Fibroblast of lung (primary cell): ENCODE measurements around the gene DKK2. TPM values are rescaled to one million over a fixed set of nuclear protein-coding genes. Genes with fewer than 3 reads are reported as not detected.

Source experiments
- DNase-seq, 2 donors: peaks; one replicate each; pipeline versions ENCODE4 v3.0.0 to v3.0.0-alpha.2; 2010; ENCODE audit warnings: low read depth in 2 of 2
- H2AFZ ChIP-seq: 2 replicates; pipeline ENCODE4 v1.5.1; 2012; ENCODE audit warnings: low read length, control low read depth, inconsistent platforms
- H3K27ac ChIP-seq: 2 replicates; pipeline ENCODE4 v1.5.1; 2011; ENCODE audit warnings: low read length, control low read depth; ENCODE audit not compliant: insufficient read depth
- H3K27me3 ChIP-seq: 2 replicates; pipeline ENCODE4 v1.5.1; 2011; ENCODE audit warnings: mild to moderate bottlenecking, low read length; ENCODE audit not compliant: control insufficient read depth, insufficient read depth
- H3K36me3 ChIP-seq: 2 replicates; pipeline ENCODE4 v1.5.1; 2011; ENCODE audit warnings: low read length; ENCODE audit not compliant: control insufficient read depth, insufficient read depth
- H3K4me1 ChIP-seq: 2 replicates; pipeline ENCODE4 v1.5.1; 2011; ENCODE audit warnings: low read length; ENCODE audit not compliant: control insufficient read depth, insufficient read depth; ENCODE audit errors: extremely low read depth
- H3K4me2 ChIP-seq: 2 replicates; pipeline ENCODE4 v1.5.1; 2011; ENCODE audit warnings: low read length, control low read depth; ENCODE audit not compliant: insufficient read depth; ENCODE audit errors: extremely low read depth
- H3K4me3 ChIP-seq, 4 experiments: fragments of 200-600 bp in 1 of 4; sonication (generic) in 1 of 4; replicated peaks in 1 of 4; 2 replicates each; pipeline ENCODE4 v1.5.1; 2011 to 2016; ENCODE audit warnings: low read length in 4 of 4, low read depth in 3 of 4, mild to moderate bottlenecking in 3 of 4, control low read depth in 2 of 4, inconsistent platforms in 1 of 4, mixed read lengths in 1 of 4; ENCODE audit not compliant: insufficient read depth in 1 of 4; ENCODE audit errors: control extremely low read depth in 1 of 4
- H3K79me2 ChIP-seq: 2 replicates; pipeline ENCODE4 v1.5.1; 2012; ENCODE audit warnings: mild to moderate bottlenecking, low read length, inconsistent platforms; ENCODE audit not compliant: control insufficient read depth, insufficient read depth
- H3K9ac ChIP-seq: 2 replicates; pipeline ENCODE4 v1.5.1; 2011; ENCODE audit warnings: mild to moderate bottlenecking, low read length, control low read depth; ENCODE audit not compliant: insufficient read depth
- H3K9me3 ChIP-seq: 2 replicates; pipeline ENCODE4 v1.5.1; 2012; ENCODE audit warnings: low read depth, low read length; ENCODE audit not compliant: control insufficient read depth, insufficient read depth
- H4K20me1 ChIP-seq: 2 replicates; pipeline ENCODE4 v1.5.1; 2011; ENCODE audit warnings: low read length; ENCODE audit not compliant: control insufficient read depth, insufficient read depth; ENCODE audit errors: extremely low read depth
- CTCF ChIP-seq, 2 donors: IDR thresholded peaks in 1 of 2; conservative IDR thresholded peaks in 1 of 2; 1 replicate in 1 of 2; 2 replicates in 1 of 2; pipeline ENCODE4 v1.5.1; 2011 to 2012; ENCODE audit warnings: low read length in 2 of 2, control low read depth in 1 of 2, inconsistent platforms in 1 of 2, low read depth in 1 of 2, mild to moderate bottlenecking in 1 of 2
- EZH2 ChIP-seq: IDR thresholded peaks from 2 replicates; pipeline ENCODE4 v1.5.1; 2012; ENCODE audit warnings: low read length, control low read depth, mild to moderate bottlenecking; ENCODE audit errors: missing control alignments
- polyA plus RNA-seq, 2 donors: library from polyadenylated mRNA; depleted of rRNA in 1 of 2; stranded (reverse) in 1 of 2; unstranded in 1 of 2; fragments of >200 nt; gene quantifications; 2 replicates each; pipeline ENCODE4 v1.2.1, GENCODE V29; 2011 to 2012; ENCODE audit warnings: missing spikeins in 1 of 2
- total RNA-seq: library from RNA; depleted of rRNA; stranded (reverse); fragments of >200 nt; gene quantifications from 2 replicates; pipeline ENCODE4 v1.2.1, GENCODE V29; 2014

The DKK2 gene
- total and polyA plus RNA-seq, 2 donors (not counting 1 experiment from before 2014, with no cell fraction given) = 0.48 to 1.2 TPM

DNA sequence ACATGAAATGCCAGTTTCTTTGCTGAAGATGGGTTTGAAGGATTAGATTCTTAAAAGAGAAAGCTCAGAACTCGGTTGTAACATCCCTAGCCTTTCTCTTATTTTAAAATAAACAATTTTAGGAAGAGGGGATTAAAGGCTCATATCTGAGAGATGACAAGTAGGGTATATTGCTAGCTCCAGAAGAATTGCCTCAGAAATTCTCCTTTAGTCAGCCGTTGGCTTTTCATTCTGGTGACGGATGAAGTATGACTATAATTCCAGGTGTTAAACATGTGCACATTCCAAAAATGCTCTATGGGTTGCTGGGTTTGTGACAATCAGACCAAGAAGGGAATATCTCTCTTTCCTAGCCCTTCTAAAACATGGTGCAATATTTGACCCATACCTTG is 17.8 kb downstream of the DKK2 start:
- TF ChIP-seq EZH2 = no peak
- no peak for TF ChIP-seq CTCF (conservative IDR thresholded peaks at IDR 0.05 in 1 of 2, IDR thresholded peaks at IDR 0.05 in 1 of 2; ENCODE audit: low read depth in 1 of 2, low read length in 2 of 2)
- Histone ChIP-seq H3K36me3 (no peaks in the 10 kb centered on the region), H3K27me3 (no peaks in the 10 kb centered on the region), H4K20me1 (no peaks in the 10 kb centered on the region), H2AFZ (no peak overlapping the region), H3K4me2 (no peak overlapping the region), H3K27ac (no peak overlapping the region), H3K9me3 (no peaks in the 10 kb centered on the region), H3K79me2 (no peaks in the 10 kb centered on the region), H3K4me3 (no peak overlapping the region), H3K4me1 (no peaks in the 10 kb centered on the region), H3K9ac (no peak overlapping the region)
- DNase-seq = no peak

DNA sequence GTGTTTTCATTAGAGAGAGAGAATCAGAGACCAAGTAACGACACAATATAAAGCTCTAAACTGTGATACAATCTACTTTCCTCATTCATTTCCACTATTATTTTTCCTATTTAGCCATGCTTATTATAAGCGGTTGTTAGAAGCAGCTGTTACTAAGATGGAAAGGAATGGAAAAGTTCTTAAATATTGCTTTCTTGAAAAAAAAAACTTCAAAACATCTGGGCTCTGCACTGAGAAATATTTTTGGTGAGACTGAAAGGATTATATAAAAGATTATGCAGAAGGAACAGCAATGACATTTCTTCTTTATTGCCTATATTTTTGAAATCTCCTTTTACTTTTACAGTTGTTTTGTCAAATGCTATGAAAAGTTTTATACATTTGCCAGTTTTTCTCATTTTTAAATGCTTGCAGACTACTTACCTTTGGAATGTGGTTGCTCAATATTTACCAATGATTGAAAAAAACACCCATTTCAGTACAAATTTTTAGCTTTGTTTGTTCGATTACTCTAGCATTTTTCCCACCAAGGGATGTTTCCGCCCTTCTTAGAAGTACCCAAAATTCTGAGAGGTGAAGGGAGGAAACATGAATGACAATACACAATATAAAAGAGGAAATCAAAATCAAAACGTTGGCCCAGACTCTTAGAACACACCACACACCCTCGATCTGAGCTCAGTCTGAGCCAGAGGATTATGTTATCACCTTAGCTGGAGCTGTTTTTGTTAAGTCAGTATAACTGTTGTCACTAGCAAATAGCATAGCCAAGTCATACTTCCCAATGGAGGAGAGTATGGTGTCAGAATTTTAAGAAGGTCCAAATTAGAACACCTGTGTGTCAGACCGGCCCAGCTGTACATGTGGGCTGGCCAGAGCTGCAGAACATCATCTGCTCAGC is 18.4 kb downstream of the DKK2 start:
- no peak overlapping the region for H3K9ac ChIP-seq
- no peak overlapping the region for H2AFZ ChIP-seq
- H3K27ac ChIP-seq = no peak overlapping the region
- H3K4me2 ChIP-seq = no peak overlapping the region
- H3K79me2 ChIP-seq = no peaks in the 10 kb centered on the region
- H4K20me1 ChIP-seq = no peaks in the 10 kb centered on the region
- no peaks in the 10 kb centered on the region for H3K27me3 ChIP-seq
- DNase-seq = no peak
- H3K4me1 ChIP-seq = no peaks in the 10 kb centered on the region
- no peaks in the 10 kb centered on the region for H3K36me3 ChIP-seq
- no peaks in the 10 kb centered on the region for H3K9me3 ChIP-seq
- no peak for TF ChIP-seq CTCF (conservative IDR thresholded peaks at IDR 0.05 in 1 of 2, IDR thresholded peaks at IDR 0.05 in 1 of 2; ENCODE audit: low read depth in 1 of 2, low read length in 2 of 2)
- no peak overlapping the region for H3K4me3 ChIP-seq

DNA sequence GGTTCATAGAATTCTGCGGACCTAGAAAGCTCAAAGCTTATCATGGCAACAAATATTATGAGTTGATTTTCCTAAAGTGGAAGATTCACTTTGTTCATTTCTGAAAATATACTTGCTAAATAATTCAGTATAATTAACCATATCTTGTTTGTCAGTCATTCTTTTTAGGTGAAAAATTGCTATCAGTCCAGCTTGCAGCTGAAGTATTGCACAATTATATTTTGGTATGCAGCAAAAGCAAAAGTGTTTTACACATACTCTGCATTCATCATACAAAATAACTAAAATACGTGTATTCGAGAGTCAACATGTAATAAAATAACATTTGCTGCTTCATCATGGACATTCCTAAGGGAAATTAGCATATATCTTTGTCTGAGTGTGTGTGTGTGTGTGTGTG is 24.8 kb downstream of the DKK2 start:
- no peak for DNase-seq
- H3K27me3 ChIP-seq = no peaks in the 10 kb centered on the region

More for the DNA sequence above, 24.8 kb downstream of the DKK2 start:
- H4K20me1 ChIP-seq = no peaks in the 10 kb centered on the region
- no peaks in the 10 kb centered on the region for H3K9me3 ChIP-seq
- H3K4me3 ChIP-seq = no peak overlapping the region
- no peak for TF ChIP-seq EZH2
- no peak overlapping the region for H3K27ac ChIP-seq
- H3K36me3 ChIP-seq = no peaks in the 10 kb centered on the region
- no peaks in the 10 kb centered on the region for H3K4me1 ChIP-seq
- no peak overlapping the region for H2AFZ ChIP-seq
- no peak overlapping the region for H3K9ac ChIP-seq
- H3K79me2 ChIP-seq = no peaks in the 10 kb centered on the region
- no peak overlapping the region for H3K4me2 ChIP-seq
